OCI-LY1 (cell line): Measurements from ENCODE around the gene AKAP1.

ENCODE experiments used
- CTCF ChIP-seq: fragments of 200-600 bp; sonication (generic), shearing (Covaris generic); IDR thresholded peaks from 2 replicates; pipeline ENCODE4 v1.5.1; 2017; ENCODE audit warnings: mild to moderate bottlenecking, antibody characterized with exemption, low read length, moderate library complexity, mixed read lengths
- EZH2 ChIP-seq: fragments of 200-600 bp; sonication (generic), shearing (Covaris generic); IDR thresholded peaks from 2 replicates; pipeline ENCODE4 v1.8.0; 2017; ENCODE audit warnings: borderline replicate concordance, mixed run types, mild to moderate bottlenecking, antibody characterized with exemption, low read length, moderate library complexity, mixed read lengths

GRCh38 chr17:57043276-57043675 is 41.8 kb upstream of the AKAP1 start:
- TF ChIP-seq CTCF, result no peak
- no peak for TF ChIP-seq EZH2
